ENCODE data around the gene PTDSS2. TPM values are rescaled to one million over a fixed set of nuclear protein-coding genes. Genes with fewer than 3 reads are reported as not detected.

Gene PTDSS2
- total RNA-seq, 1 donor from 2014 or later = 52.4 TPM

GRCh38 chr11:454043-454442 is 4.0 kb downstream of the PTDSS2 start:
- H3K36me3 Mint-ChIP-seq (ENCODE audit: low read depth) = no peaks in the 10 kb centered on the region
- H3K4me3 Mint-ChIP-seq = no peak overlapping the region
- TF ChIP-seq CTCF (conservative IDR thresholded peaks at IDR 0.05) = no peak
- H3K27ac Mint-ChIP-seq (ENCODE audit: unreplicated experiment) = no peak overlapping the region
- H3K27me3 Mint-ChIP-seq (ENCODE audit: low read depth) = no peaks in the 10 kb centered on the region
- peaks cover 14% of the 10 kb centered on the region for H3K4me1 Mint-ChIP-seq
- H3K9me3 Mint-ChIP-seq = no peaks in the 10 kb centered on the region
- DNase-seq (ENCODE audit: low read depth, low spot score) = no peak

- H3K36me3 Mint-ChIP-seq (ENCODE audit: low read depth) = no peaks in the 10 kb centered on the region
- H3K4me1 Mint-ChIP-seq = peaks cover 12% of the 10 kb centered on the region
- H3K4me3 Mint-ChIP-seq = peak overlapping the region; percentile 82
- TF ChIP-seq CTCF (conservative IDR thresholded peaks at IDR 0.05) = no peak
- no peaks in the 10 kb centered on the region for H3K9me3 Mint-ChIP-seq
- DNase-seq (ENCODE audit: low read depth, low spot score) = no peak
- H3K27me3 Mint-ChIP-seq (ENCODE audit: low read depth) = no peaks in the 10 kb centered on the region
- H3K27ac Mint-ChIP-seq (ENCODE audit: unreplicated experiment) = peak overlapping the region; percentile 62
Observed at GRCh38 chr11:454801-455565, 4.9 kb downstream of the PTDSS2 start.

- Mint-ChIP-seq H3K27me3 (ENCODE audit: low read depth) (no peaks in the 10 kb centered on the region), H3K36me3 (ENCODE audit: low read depth) (no peaks in the 10 kb centered on the region), H3K27ac (ENCODE audit: unreplicated experiment) (no peak overlapping the region), H3K4me1 (peaks cover 10% of the 10 kb centered on the region), H3K9me3 (no peaks in the 10 kb centered on the region), H3K4me3 (peak overlapping the region; percentile 82)
- no peak for DNase-seq (ENCODE audit: low read depth, low spot score)
- TF ChIP-seq CTCF (conservative IDR thresholded peaks at IDR 0.05) = no peak
Observed at GRCh38 chr11:455566-456147, 5.6 kb downstream of the PTDSS2 start.

GRCh38 chr11:456533-456932 is 6.5 kb downstream of the PTDSS2 start:
- no peaks in the 10 kb centered on the region for H3K36me3 Mint-ChIP-seq (ENCODE audit: low read depth)
- H3K4me1 Mint-ChIP-seq = peaks cover 2% of the 10 kb centered on the region
- H3K4me3 Mint-ChIP-seq = peak overlapping the region; percentile 6
- H3K27me3 Mint-ChIP-seq (ENCODE audit: low read depth) = no peaks in the 10 kb centered on the region
- DNase-seq (ENCODE audit: low read depth, low spot score) = no peak
- TF ChIP-seq CTCF (conservative IDR thresholded peaks at IDR 0.05) = no peak
- H3K9me3 Mint-ChIP-seq = no peaks in the 10 kb centered on the region
- no peak overlapping the region for H3K27ac Mint-ChIP-seq (ENCODE audit: unreplicated experiment)

GRCh38 chr11:457111-457760 is 7.2 kb downstream of the PTDSS2 start:
- no peak for DNase-seq (ENCODE audit: low read depth, low spot score)
- no peaks in the 10 kb centered on the region for H3K4me1 Mint-ChIP-seq
- TF ChIP-seq CTCF (conservative IDR thresholded peaks at IDR 0.05) = no peak

More at GRCh38 chr11:457111-457760, 7.2 kb downstream of the PTDSS2 start:
- H3K27me3 Mint-ChIP-seq (ENCODE audit: low read depth) = no peaks in the 10 kb centered on the region
- no peak overlapping the region for H3K27ac Mint-ChIP-seq (ENCODE audit: unreplicated experiment)
- no peaks in the 10 kb centered on the region for H3K9me3 Mint-ChIP-seq
- no peaks in the 10 kb centered on the region for H3K36me3 Mint-ChIP-seq (ENCODE audit: low read depth)
- no peak overlapping the region for H3K4me3 Mint-ChIP-seq

Measured in neural crest cell (in vitro differentiated cells).